ENCODE results near the gene HK1.

Gene HK1

GRCh38 chr10:69422676-69423075 is 144.4 kb downstream of the HK1 start:
- no peak overlapping the region for H3K4me3 ChIP-seq (ENCODE audit: control insufficient read depth in 1 of 7, extremely low read depth in 1 of 7, insufficient read depth in 4 of 7, low read depth in 2 of 7, low read length in 6 of 7)
- H3K36me3 ChIP-seq (ENCODE audit: control insufficient read depth in 4 of 4, insufficient read depth in 4 of 4, low read length in 3 of 4): no peaks in the 10 kb centered on the region
- H3K27ac ChIP-seq (ENCODE audit: insufficient read depth in 1 of 2, low read depth in 1 of 2, low read length in 2 of 2, poor library complexity in 1 of 2, severe bottlenecking in 2 of 2): no peak overlapping the region
- DNase-seq: no peak
- POLR2A ChIA-PET: no interaction called here
- no peaks in the 10 kb centered on the region for H3K9me3 ChIP-seq (ENCODE audit: control extremely low read depth in 1 of 5, control insufficient read depth in 4 of 5, insufficient read depth in 2 of 5, low read depth in 1 of 5, low read length in 4 of 5)
- CTCF ChIA-PET: interaction anchor here (1.1 to 1.5 kb wide), 2 partner anchors 10 to 14 kb away, joined by 3 to 4 read pairs; no protein-coding TSS in a partner anchor
- H3K4me1 ChIP-seq (ENCODE audit: control extremely low read depth in 1 of 4, control insufficient read depth in 4 of 4, insufficient read depth in 4 of 4, low read length in 3 of 4): peaks cover 0 to 11% (median 2%) of the 10 kb centered on the region in 4 experiments
- 100% methylated on average over 3 of the region's 4 CpGs for WGBS (ENCODE audit: insufficient coverage)
- no peaks in the 10 kb centered on the region for H3K27me3 ChIP-seq (replicated peaks in 2 of 5; ENCODE audit: control insufficient read depth in 4 of 5, insufficient read depth in 5 of 5, low read length in 4 of 5)

GRCh38 chr10:69425041-69425440 is 146.7 kb downstream of the HK1 start:
- no peak overlapping the region for H3K4me3 ChIP-seq (ENCODE audit: control insufficient read depth in 1 of 7, extremely low read depth in 1 of 7, insufficient read depth in 4 of 7, low read depth in 2 of 7, low read length in 6 of 7)
- ChIA-PET POLR2A (no interaction called here), CTCF (interaction anchor here (0.9 to 3.0 kb wide), 6 partner anchors 10 to 213 kb away, joined by 3 to 17 read pairs (median 3); no protein-coding TSS in a partner anchor)
- H3K4me1 ChIP-seq (ENCODE audit: control extremely low read depth in 1 of 4, control insufficient read depth in 4 of 4, insufficient read depth in 4 of 4, low read length in 3 of 4): peaks cover 0 to 11% (median 2%) of the 10 kb centered on the region in 4 experiments
- no peak overlapping the region for H3K27ac ChIP-seq (ENCODE audit: insufficient read depth in 1 of 2, low read depth in 1 of 2, low read length in 2 of 2, poor library complexity in 1 of 2, severe bottlenecking in 2 of 2)
- H3K36me3 ChIP-seq (ENCODE audit: control insufficient read depth in 4 of 4, insufficient read depth in 4 of 4, low read length in 3 of 4): no peaks in the 10 kb centered on the region
- H3K9me3 ChIP-seq (ENCODE audit: control extremely low read depth in 1 of 5, control insufficient read depth in 4 of 5, insufficient read depth in 2 of 5, low read depth in 1 of 5, low read length in 4 of 5): no peaks in the 10 kb centered on the region
- DNase-seq: no peak
- WGBS (ENCODE audit: insufficient coverage): no CpG with 5 or more reads among the region's 2 CpGs
- no peaks in the 10 kb centered on the region for H3K27me3 ChIP-seq (replicated peaks in 2 of 5; ENCODE audit: control insufficient read depth in 4 of 5, insufficient read depth in 5 of 5, low read length in 4 of 5)

DNA sequence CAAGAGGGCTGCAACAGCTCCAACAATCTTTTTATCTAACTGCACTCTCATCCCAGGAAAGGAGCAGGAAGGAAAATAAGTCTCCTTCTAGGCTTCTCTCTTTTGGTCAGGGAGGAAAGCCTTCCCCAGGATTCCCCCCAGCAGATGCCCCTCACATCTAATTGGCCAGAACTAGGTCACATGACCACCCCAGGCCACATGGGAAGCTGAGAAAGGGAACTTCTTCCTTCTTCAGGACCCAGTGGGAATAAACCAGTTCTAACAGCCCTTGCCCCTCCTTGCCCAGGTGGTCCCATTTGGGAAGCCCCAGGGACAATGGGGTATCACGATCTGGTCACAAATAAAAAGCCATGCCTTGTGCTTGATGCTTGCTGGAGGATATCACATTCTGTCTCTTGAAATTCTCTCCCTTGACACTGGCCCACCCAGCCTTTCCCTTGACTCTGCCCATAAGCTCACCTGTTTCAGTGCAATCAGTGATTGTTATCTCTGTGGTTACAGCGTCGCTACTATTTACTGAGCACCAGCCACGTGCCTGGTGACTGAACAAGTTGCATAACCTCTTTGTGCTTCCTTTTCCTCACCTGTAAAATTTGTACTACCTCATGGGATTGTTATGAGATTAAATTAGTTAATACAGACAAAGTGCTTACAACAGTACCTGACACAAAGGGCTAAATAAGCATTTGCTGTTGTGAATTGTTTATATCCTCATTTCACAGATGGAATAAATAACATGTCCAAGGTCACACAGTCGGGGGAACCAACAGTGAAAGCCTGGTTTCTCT is 147.4 kb downstream of the HK1 start:
- no peak for DNase-seq
- 58% methylated on average over 2 of the region's 5 CpGs for WGBS (ENCODE audit: insufficient coverage)
- H3K27me3 ChIP-seq (replicated peaks in 2 of 5; ENCODE audit: control insufficient read depth in 4 of 5, insufficient read depth in 5 of 5, low read length in 4 of 5): no peaks in the 10 kb centered on the region
- ChIA-PET CTCF (interaction anchor here (0.9 to 3.0 kb wide), 6 partner anchors 9 to 90 kb away, joined by 3 to 17 read pairs (median 3); partner anchors contain the start of gene TACR2), POLR2A (no interaction called here)
- H3K9me3 ChIP-seq (ENCODE audit: control extremely low read depth in 1 of 5, control insufficient read depth in 4 of 5, insufficient read depth in 2 of 5, low read depth in 1 of 5, low read length in 4 of 5): no peaks in the 10 kb centered on the region
- H3K4me3 ChIP-seq (ENCODE audit: control insufficient read depth in 1 of 7, extremely low read depth in 1 of 7, insufficient read depth in 4 of 7, low read depth in 2 of 7, low read length in 6 of 7): no peak overlapping the region
- H3K27ac ChIP-seq (ENCODE audit: insufficient read depth in 1 of 2, low read depth in 1 of 2, low read length in 2 of 2, poor library complexity in 1 of 2, severe bottlenecking in 2 of 2): no peak overlapping the region
- H3K36me3 ChIP-seq (ENCODE audit: control insufficient read depth in 4 of 4, insufficient read depth in 4 of 4, low read length in 3 of 4): no peaks in the 10 kb centered on the region
- H3K4me1 ChIP-seq (ENCODE audit: control extremely low read depth in 1 of 4, control insufficient read depth in 4 of 4, insufficient read depth in 4 of 4, low read length in 3 of 4): peaks cover 0 to 11% (median 2%) of the 10 kb centered on the region in 4 experiments

DNA sequence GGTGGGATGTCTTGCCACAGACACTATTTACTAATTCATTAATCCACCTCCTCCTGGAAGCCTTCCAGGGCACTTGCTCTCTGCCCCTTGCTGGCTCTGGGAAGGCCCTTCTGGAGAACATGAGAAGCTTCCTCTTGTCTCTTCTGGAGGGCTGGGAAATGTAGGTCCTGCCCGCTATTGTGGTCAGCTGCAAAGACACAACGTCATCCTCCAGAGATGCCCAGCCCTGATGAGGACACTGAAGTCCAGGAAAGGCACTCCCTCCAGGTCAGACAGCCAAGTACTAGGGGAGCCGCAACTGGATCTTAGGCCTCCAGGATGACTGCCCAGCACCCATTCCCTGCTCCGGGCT is 148.1 kb downstream of the HK1 start:
- H3K27me3 ChIP-seq (replicated peaks in 2 of 5; ENCODE audit: control insufficient read depth in 4 of 5, insufficient read depth in 5 of 5, low read length in 4 of 5): no peaks in the 10 kb centered on the region
- no peaks in the 10 kb centered on the region for H3K9me3 ChIP-seq (ENCODE audit: control extremely low read depth in 1 of 5, control insufficient read depth in 4 of 5, insufficient read depth in 2 of 5, low read depth in 1 of 5, low read length in 4 of 5)
- peaks cover 0 to 11% (median 2%) of the 10 kb centered on the region in 4 experiments for H3K4me1 ChIP-seq (ENCODE audit: control extremely low read depth in 1 of 4, control insufficient read depth in 4 of 4, insufficient read depth in 4 of 4, low read length in 3 of 4)
- ChIA-PET CTCF (interaction anchor here (0.9 to 3.0 kb wide), 5 partner anchors 8 to 89 kb away, joined by 3 to 17 read pairs (median 3); partner anchors contain the start of gene TACR2), POLR2A (no interaction called here)
- no peak overlapping the region for H3K4me3 ChIP-seq (ENCODE audit: control insufficient read depth in 1 of 7, extremely low read depth in 1 of 7, insufficient read depth in 4 of 7, low read depth in 2 of 7, low read length in 6 of 7)
- H3K36me3 ChIP-seq (ENCODE audit: control insufficient read depth in 4 of 4, insufficient read depth in 4 of 4, low read length in 3 of 4): no peaks in the 10 kb centered on the region
- H3K27ac ChIP-seq (ENCODE audit: insufficient read depth in 1 of 2, low read depth in 1 of 2, low read length in 2 of 2, poor library complexity in 1 of 2, severe bottlenecking in 2 of 2): no peak overlapping the region
- DNase-seq: no peak
- WGBS (ENCODE audit: insufficient coverage): 82% methylated on average over 4 of the region's 4 CpGs

DNA sequence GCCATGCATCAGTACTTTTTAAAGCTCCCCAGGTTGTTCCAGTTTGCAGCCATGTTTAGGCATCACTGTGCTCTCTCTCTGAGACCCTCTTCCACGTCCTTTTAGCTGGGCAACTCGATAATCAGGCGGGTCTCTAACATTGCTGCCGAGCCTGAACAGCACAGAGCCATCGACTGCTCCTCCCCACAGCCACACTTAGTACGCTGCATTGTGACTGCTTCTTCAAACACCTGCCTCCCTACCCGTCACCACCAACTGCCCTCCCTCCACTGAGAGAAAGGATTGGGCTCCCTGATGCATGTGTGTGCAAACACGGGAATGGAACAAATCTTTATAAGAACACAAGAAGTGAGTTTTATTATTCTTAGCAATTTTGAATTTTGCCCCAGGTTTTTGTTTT is 149.9 kb downstream of the HK1 start:
- WGBS (ENCODE audit: insufficient coverage): 99% methylated on average over 5 of the region's 8 CpGs
- Histone ChIP-seq H3K27ac (ENCODE audit: insufficient read depth in 1 of 2, low read depth in 1 of 2, low read length in 2 of 2, poor library complexity in 1 of 2, severe bottlenecking in 2 of 2) (no peak overlapping the region), H3K9me3 (ENCODE audit: control extremely low read depth in 1 of 5, control insufficient read depth in 4 of 5, insufficient read depth in 2 of 5, low read depth in 1 of 5, low read length in 4 of 5) (no peaks in the 10 kb centered on the region), H3K27me3 (replicated peaks in 2 of 5; ENCODE audit: control insufficient read depth in 4 of 5, insufficient read depth in 5 of 5, low read length in 4 of 5) (no peaks in the 10 kb centered on the region), H3K4me1 (ENCODE audit: control extremely low read depth in 1 of 4, control insufficient read depth in 4 of 4, insufficient read depth in 4 of 4, low read length in 3 of 4) (peaks cover 0 to 11% (median 2%) of the 10 kb centered on the region in 4 experiments), H3K36me3 (ENCODE audit: control insufficient read depth in 4 of 4, insufficient read depth in 4 of 4, low read length in 3 of 4) (no peaks in the 10 kb centered on the region), H3K4me3 (ENCODE audit: control insufficient read depth in 1 of 7, extremely low read depth in 1 of 7, insufficient read depth in 4 of 7, low read depth in 2 of 7, low read length in 6 of 7) (no peak overlapping the region)
- CTCF ChIA-PET: interaction anchor here (0.7 to 2.9 kb wide), 12 partner anchors 16 to 209 kb away, joined by 3 to 12 read pairs (median 3); no protein-coding TSS in a partner anchor
- no peak for DNase-seq
- POLR2A ChIA-PET: no interaction called here

DNA sequence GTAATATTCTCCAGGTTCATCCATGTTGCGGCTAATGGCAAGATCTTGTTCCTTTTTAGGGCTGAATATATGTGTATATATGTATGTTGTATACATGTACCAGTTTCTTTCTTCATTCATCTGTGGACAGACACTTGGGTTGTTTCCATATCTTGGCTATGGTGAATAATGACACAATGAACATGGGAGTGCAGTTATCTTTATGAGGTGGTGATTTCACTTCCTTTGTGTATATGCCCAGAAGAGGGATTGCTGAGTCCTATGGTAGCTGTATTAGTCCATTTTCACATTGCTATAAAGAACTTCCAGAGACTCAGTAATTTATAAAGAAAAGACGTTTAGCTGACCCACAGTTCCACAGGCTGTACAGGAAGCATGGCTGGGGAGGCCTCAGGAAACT is 155.9 kb downstream of the HK1 start:
- WGBS (ENCODE audit: insufficient coverage): 60% methylated on average over 1 of the region's 2 CpGs
- peaks cover 0 to 8% (median 0%) of the 10 kb centered on the region in 4 experiments for H3K4me1 ChIP-seq (ENCODE audit: control extremely low read depth in 1 of 4, control insufficient read depth in 4 of 4, insufficient read depth in 4 of 4, low read length in 3 of 4)
- H3K9me3 ChIP-seq (ENCODE audit: control extremely low read depth in 1 of 5, control insufficient read depth in 4 of 5, insufficient read depth in 2 of 5, low read depth in 1 of 5, low read length in 4 of 5): no peaks in the 10 kb centered on the region
- no peaks in the 10 kb centered on the region for H3K36me3 ChIP-seq (ENCODE audit: control insufficient read depth in 4 of 4, insufficient read depth in 4 of 4, low read length in 3 of 4)
- no peak for DNase-seq
- no peak overlapping the region for H3K27ac ChIP-seq (ENCODE audit: insufficient read depth in 1 of 2, low read depth in 1 of 2, low read length in 2 of 2, poor library complexity in 1 of 2, severe bottlenecking in 2 of 2)
- POLR2A ChIA-PET: no interaction called here
- CTCF ChIA-PET: interaction anchor here (1.2 to 4.4 kb wide), 5 partner anchors 9 to 81 kb away, joined by 3 to 15 read pairs (median 4); no protein-coding TSS in a partner anchor
- H3K4me3 ChIP-seq (ENCODE audit: control insufficient read depth in 1 of 7, extremely low read depth in 1 of 7, insufficient read depth in 4 of 7, low read depth in 2 of 7, low read length in 6 of 7): no peak overlapping the region
- no peaks in the 10 kb centered on the region for H3K27me3 ChIP-seq (replicated peaks in 2 of 5; ENCODE audit: control insufficient read depth in 4 of 5, insufficient read depth in 5 of 5, low read length in 4 of 5)

- Histone ChIP-seq H3K9me3 (ENCODE audit: control extremely low read depth in 1 of 5, control insufficient read depth in 4 of 5, insufficient read depth in 2 of 5, low read depth in 1 of 5, low read length in 4 of 5) (no peaks in the 10 kb centered on the region), H3K27me3 (replicated peaks in 2 of 5; ENCODE audit: control insufficient read depth in 4 of 5, insufficient read depth in 5 of 5, low read length in 4 of 5) (no peaks in the 10 kb centered on the region), H3K4me1 (ENCODE audit: control extremely low read depth in 1 of 4, control insufficient read depth in 4 of 4, insufficient read depth in 4 of 4, low read length in 3 of 4) (peaks cover 0 to 16% (median 0%) of the 10 kb centered on the region in 4 experiments), H3K36me3 (ENCODE audit: control insufficient read depth in 4 of 4, insufficient read depth in 4 of 4, low read length in 3 of 4) (no peaks in the 10 kb centered on the region), H3K4me3 (ENCODE audit: control insufficient read depth in 1 of 7, extremely low read depth in 1 of 7, insufficient read depth in 4 of 7, low read depth in 2 of 7, low read length in 6 of 7) (no peak overlapping the region), H3K27ac (ENCODE audit: insufficient read depth in 1 of 2, low read depth in 1 of 2, low read length in 2 of 2, poor library complexity in 1 of 2, severe bottlenecking in 2 of 2) (no peak overlapping the region)
- POLR2A ChIA-PET: no interaction called here
- WGBS (ENCODE audit: insufficient coverage): 97% methylated on average over 11 of the region's 11 CpGs
- DNase-seq: no peak
- CTCF ChIA-PET: interaction anchor here (0.9 to 4.4 kb wide), 4 partner anchors 9 to 81 kb away, joined by 3 to 15 read pairs (median 3); no protein-coding TSS in a partner anchor
Measured at GRCh38 chr10:69434926-69435325, 156.6 kb downstream of the HK1 start.

Data from common myeloid progenitor, CD34-positive (primary cell).